Neuronal stem cell (in vitro differentiated cells): Measurements from ENCODE around the gene UNC5B.

Experiments
- DNase-seq: peaks from one replicate; pipeline ENCODE4 v3.0.0-alpha.2; 2013; ENCODE audit warnings: low spot score
- H2AFZ ChIP-seq: one replicate; pipeline ENCODE4 v1.6.1; 2013; ENCODE audit warnings: mild to moderate bottlenecking, low read length, inconsistent platforms
- H2AK5ac ChIP-seq: 2 replicates; pipeline ENCODE4 v1.6.1; 2013; ENCODE audit warnings: low read depth, mild to moderate bottlenecking, inconsistent platforms, low read length, moderate library complexity, mixed read lengths
- H2BK120ac ChIP-seq: 2 replicates; pipeline ENCODE4 v1.6.1; 2013; ENCODE audit warnings: low read depth, mild to moderate bottlenecking, inconsistent platforms, low read length, moderate library complexity, mixed read lengths
- H2BK12ac ChIP-seq: one replicate; pipeline ENCODE4 v1.6.1; 2013; ENCODE audit warnings: low read length, inconsistent platforms
- H2BK15ac ChIP-seq: 2 replicates; pipeline ENCODE4 v1.6.1; 2013; ENCODE audit warnings: mild to moderate bottlenecking, low read length, inconsistent platforms, mixed read lengths
- H2BK5ac ChIP-seq: one replicate; pipeline ENCODE4 v1.6.1; 2013; ENCODE audit warnings: inconsistent platforms, mild to moderate bottlenecking, low read length, moderate library complexity
- H3K14ac ChIP-seq: one replicate; pipeline ENCODE4 v1.6.1; 2013; ENCODE audit warnings: low read length, inconsistent platforms
- H3K18ac ChIP-seq: 2 replicates; pipeline ENCODE4 v1.6.1; 2013; ENCODE audit warnings: low read length, inconsistent platforms
- H3K23ac ChIP-seq: 2 replicates; pipeline ENCODE4 v1.6.1; 2013; ENCODE audit warnings: low read depth, mild to moderate bottlenecking, mixed read lengths, low read length, inconsistent platforms; ENCODE audit not compliant: poor library complexity
- H3K27ac ChIP-seq: replicated peaks from 3 replicates; pipeline ENCODE4 v1.5.1; 2013; ENCODE audit warnings: low read length, inconsistent platforms
- H3K27me3 ChIP-seq, 3 experiments: 2 replicates each; pipeline ENCODE4 v1.6.1; 2013; ENCODE audit warnings: low read length in 3 of 3, mild to moderate bottlenecking in 2 of 3, inconsistent platforms in 1 of 3, low read depth in 1 of 3, mixed read lengths in 1 of 3, moderate library complexity in 1 of 3; ENCODE audit not compliant: control insufficient read depth in 3 of 3, insufficient read depth in 3 of 3
- H3K36me3 ChIP-seq, 2 donors: replicated peaks in 1 of 2; 2 replicates each; pipeline ENCODE4 v1.6.1; 2013; ENCODE audit warnings: low read length in 2 of 2; ENCODE audit not compliant: control insufficient read depth in 2 of 2, insufficient read depth in 2 of 2
- H3K4ac ChIP-seq: 2 replicates; pipeline ENCODE4 v1.6.1; 2013; ENCODE audit warnings: inconsistent platforms, mild to moderate bottlenecking, low read length, moderate library complexity
- H3K4me1 ChIP-seq, 2 donors: 1 replicate in 1 of 2; 2 replicates in 1 of 2; pipeline ENCODE4 v1.6.1; 2013; ENCODE audit warnings: low read length in 2 of 2, low read depth in 1 of 2; ENCODE audit not compliant: control insufficient read depth in 2 of 2, insufficient read depth in 1 of 2
- H3K4me2 ChIP-seq: one replicate; pipeline ENCODE4 v1.6.1; 2013; ENCODE audit warnings: mild to moderate bottlenecking, low read length, inconsistent platforms; ENCODE audit not compliant: insufficient read depth, poor library complexity, severe bottlenecking
- H3K4me3 ChIP-seq, 2 donors: 2 replicates each; pipeline ENCODE4 v1.5.1; 2013; ENCODE audit warnings: low read length in 2 of 2, mild to moderate bottlenecking in 2 of 2, inconsistent platforms in 1 of 2, moderate library complexity in 1 of 2
- H3K79me1 ChIP-seq: one replicate; pipeline ENCODE4 v1.6.1; 2013; ENCODE audit warnings: low read depth, mild to moderate bottlenecking, inconsistent platforms, low read length, moderate library complexity
- H3K9ac ChIP-seq: one replicate; pipeline ENCODE4 v1.6.1; 2013; ENCODE audit warnings: mild to moderate bottlenecking, low read depth, low read length, inconsistent platforms; ENCODE audit not compliant: poor library complexity
- H3K9me3 ChIP-seq, 2 donors: replicated peaks in 1 of 2; 2 replicates each; pipeline versions ENCODE3 to v1.6.1; 2013; ENCODE audit warnings: low read length in 2 of 2, mild to moderate bottlenecking in 2 of 2, inconsistent platforms in 1 of 2, low read depth in 1 of 2, mixed read lengths in 1 of 2, moderate library complexity in 1 of 2; ENCODE audit not compliant: control insufficient read depth in 2 of 2, insufficient read depth in 1 of 2
- H4K8ac ChIP-seq: one replicate; pipeline ENCODE4 v1.6.1; 2013; ENCODE audit warnings: low read depth, mild to moderate bottlenecking, inconsistent platforms, low read length, moderate library complexity
- H4K91ac ChIP-seq: one replicate; pipeline ENCODE4 v1.6.1; 2013; ENCODE audit warnings: low read length, low read depth, mild to moderate bottlenecking, inconsistent platforms; ENCODE audit not compliant: poor library complexity
- WGBS, 2 donors: extraction: QIAGEN DNeasy Blood & Tissue Kit; methylation state at CpG; one replicate each; pipeline ENCODE4 v1.1.7; 2013; ENCODE audit warnings: missing lambda C conversion rate in 2 of 2, mixed read lengths in 1 of 2; ENCODE audit not compliant: insufficient read length in 2 of 2, insufficient replicate concordance in 1 of 2; ENCODE audit errors: extremely low coverage in 2 of 2; 5-methylcytosine and 5-hydroxymethylcytosine counted together

UNC5B gene

DNA sequence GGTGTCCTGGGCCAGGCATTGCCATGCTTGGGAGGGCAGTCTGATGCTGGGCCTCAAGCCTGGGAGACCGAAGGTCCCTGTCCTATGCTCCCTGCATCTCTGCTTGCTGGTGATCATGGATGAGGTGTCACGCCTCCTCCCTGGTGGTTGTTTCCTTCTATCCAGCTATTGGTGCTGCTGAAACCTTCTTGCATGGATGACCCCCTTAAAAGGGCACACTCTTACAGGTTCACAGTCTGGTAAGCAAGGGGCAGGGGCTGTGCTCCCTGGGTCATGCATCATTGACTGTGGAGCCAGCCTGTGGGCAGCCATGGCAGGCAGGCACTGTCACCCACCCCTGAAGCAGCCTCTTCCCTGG lies 69.9 kb downstream of the UNC5B start:
- Histone ChIP-seq H3K4me3 (no peak overlapping the region), H3K36me3 (no peaks in the 10 kb centered on the region), H2BK12ac (no peak overlapping the region), H3K4me2 (no peak overlapping the region), H2BK120ac (no peak overlapping the region), H3K4me1 (peaks cover 0 to 12% of the 10 kb centered on the region in 2 donors), H2BK15ac (no peak overlapping the region), H3K14ac (no peak overlapping the region), H3K27me3 (peaks cover 0 to 4% (median 0%) of the 10 kb centered on the region in 3 experiments), H3K27ac (no peak overlapping the region), H3K4ac (no peak overlapping the region), H3K9ac (peak overlapping the region; percentile 12), H3K9me3 (no peaks in the 10 kb centered on the region), H4K91ac (no peak overlapping the region), H3K79me1 (peaks cover 7% of the 10 kb centered on the region), H4K8ac (no peak overlapping the region), H2BK5ac (peak overlapping the region; percentile 19), H3K23ac (no peak overlapping the region), H2AFZ (no peak overlapping the region), H3K18ac (peak overlapping the region; percentile 11), H2AK5ac (peak overlapping the region; percentile 14)
- WGBS, 2 donors = no CpG with 5 or more reads among the region's 2 CpGs
- DNase-seq = no peak

DNA sequence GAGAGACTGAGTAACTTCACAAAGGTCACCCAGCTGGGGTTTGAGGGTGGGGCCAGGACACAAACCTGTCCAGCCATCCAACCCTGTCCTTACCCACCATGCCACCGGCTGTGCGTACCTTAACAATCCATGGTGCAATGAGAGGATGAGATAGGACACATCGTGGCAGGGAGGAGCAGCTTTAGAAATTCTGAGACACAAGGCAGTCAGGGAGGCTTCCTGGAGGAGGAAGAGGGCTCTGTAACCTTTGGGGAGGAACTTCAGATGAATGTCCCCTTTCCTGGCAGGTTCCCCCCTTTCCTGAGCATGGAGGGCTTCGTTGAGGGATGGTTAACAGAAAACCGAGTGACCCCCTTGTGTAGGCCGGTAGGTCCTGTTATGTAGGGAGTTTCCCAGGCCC lies 71.0 kb downstream of the UNC5B start:
- Histone ChIP-seq H2AFZ (no peak overlapping the region), H3K14ac (no peak overlapping the region), H3K18ac (no peak overlapping the region), H2BK5ac (no peak overlapping the region), H2BK12ac (no peak overlapping the region), H3K4me1 (peaks cover 0 to 10% of the 10 kb centered on the region in 2 donors), H3K79me1 (peaks cover 9% of the 10 kb centered on the region), H2BK120ac (no peak overlapping the region), H2BK15ac (no peak overlapping the region), H3K9ac (no peak overlapping the region), H4K91ac (no peak overlapping the region), H3K27me3 (peaks cover 0 to 8% (median 2%) of the 10 kb centered on the region in 3 experiments), H3K4me3 (no peak overlapping the region), H4K8ac (no peak overlapping the region), H2AK5ac (no peak overlapping the region), H3K23ac (no peak overlapping the region), H3K4me2 (no peak overlapping the region), H3K27ac (no peak overlapping the region), H3K4ac (no peak overlapping the region), H3K9me3 (peaks cover 0 to 2% of the 10 kb centered on the region in 2 donors), H3K36me3 (no peaks in the 10 kb centered on the region)
- DNase-seq = no peak
- no CpG with 5 or more reads among the region's 6 CpGs for WGBS, 2 donors

DNA sequence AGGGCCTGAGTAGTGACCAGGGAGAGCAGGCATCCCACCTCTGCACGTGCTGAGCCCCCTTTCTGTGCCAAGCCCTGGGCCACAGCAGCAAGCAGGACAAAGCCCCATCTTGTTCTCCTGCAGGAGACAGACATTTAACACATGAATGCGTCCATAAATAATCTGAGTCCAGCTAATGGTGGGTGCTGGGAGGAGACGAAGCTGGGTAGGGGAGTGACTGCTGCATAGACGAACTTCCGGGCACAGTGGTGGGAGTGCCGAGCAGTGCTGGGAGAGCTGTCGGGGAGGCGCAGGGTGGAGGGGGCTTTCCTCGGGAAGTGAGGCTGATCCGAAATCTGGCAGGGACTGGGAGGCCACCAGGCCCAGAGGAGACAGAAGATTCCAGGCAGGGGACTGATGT lies 71.5 kb downstream of the UNC5B start:
- Histone ChIP-seq H2AFZ (no peak overlapping the region), H3K14ac (peak overlapping the region; percentile 9), H2BK5ac (peak overlapping the region; percentile 53), H3K9ac (peak overlapping the region; percentile 66), H3K27me3 (peaks cover 0 to 8% (median 2%) of the 10 kb centered on the region in 3 experiments), H3K18ac (no peak overlapping the region), H3K9me3 (peaks cover 0 to 2% of the 10 kb centered on the region in 2 donors), H3K23ac (peak overlapping the region; percentile 96), H3K4me1 (peaks cover 0 to 6% of the 10 kb centered on the region in 2 donors), H2BK12ac (no peak overlapping the region), H3K36me3 (no peaks in the 10 kb centered on the region), H3K4me3 (no peak overlapping the region), H4K91ac (no peak overlapping the region), H3K27ac (no peak overlapping the region), H3K4me2 (no peak overlapping the region), H2BK15ac (no peak overlapping the region), H3K4ac (no peak overlapping the region), H3K79me1 (peaks cover 9% of the 10 kb centered on the region), H2BK120ac (peak overlapping the region; percentile 10), H2AK5ac (peak overlapping the region; percentile 92), H4K8ac (peak overlapping the region; percentile 19)
- no CpG with 5 or more reads among the region's 10 CpGs for WGBS, 2 donors
- no peak for DNase-seq

DNA sequence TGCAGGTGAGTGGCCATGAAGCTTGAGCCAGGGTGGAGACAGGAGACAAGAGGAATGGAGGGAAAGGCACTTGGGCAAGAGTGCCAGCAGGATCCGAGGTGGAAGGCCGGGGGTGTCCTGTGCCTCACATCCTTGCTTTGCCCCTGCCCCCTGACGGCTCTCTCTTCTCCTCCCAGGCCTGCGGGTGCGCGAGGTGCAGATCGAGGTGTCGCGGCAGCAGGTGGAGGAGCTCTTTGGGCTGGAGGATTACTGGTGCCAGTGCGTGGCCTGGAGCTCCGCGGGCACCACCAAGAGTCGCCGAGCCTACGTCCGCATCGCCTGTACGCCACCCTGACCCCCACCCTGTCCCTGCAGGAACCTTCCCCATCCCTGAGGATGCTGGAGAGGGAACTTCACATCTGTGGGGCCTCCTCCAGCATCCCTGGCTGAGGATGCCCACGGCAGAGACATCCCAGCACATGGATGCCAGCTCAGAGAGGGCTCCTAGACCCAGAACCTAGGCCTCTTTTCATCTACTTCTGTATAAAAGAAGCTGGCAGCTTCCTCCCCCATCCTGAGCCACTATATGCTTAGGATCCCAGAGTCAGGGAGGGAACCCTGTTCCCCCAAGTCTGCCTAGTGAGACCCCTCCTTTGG lies 72.3 kb downstream of the UNC5B start:
- Histone ChIP-seq H3K4ac (peak overlapping the region; percentile 84), H3K79me1 (peaks cover 9% of the 10 kb centered on the region), H4K8ac (peak overlapping the region; percentile 65), H2BK5ac (peak overlapping the region; percentile 53), H3K18ac (peak overlapping the region; percentile 90), H3K27me3 (peaks cover 0 to 8% (median 2%) of the 10 kb centered on the region in 3 experiments), H2BK12ac (peak overlapping the region; percentile 90), H2BK15ac (peak overlapping the region; percentile 97), H3K14ac (peak overlapping the region; percentile 71), H3K9me3 (peaks cover 0 to 2% of the 10 kb centered on the region in 2 donors), H3K4me3 (no peak overlapping the region), H3K9ac (peak overlapping the region; percentile 81), H4K91ac (no peak overlapping the region), H3K4me2 (no peak overlapping the region), H2AFZ (no peak overlapping the region), H2AK5ac (peak overlapping the region; percentile 92), H3K23ac (peak overlapping the region; percentile 96), H3K4me1 (peaks cover 0 to 2% of the 10 kb centered on the region in 2 donors), H3K27ac (no peak overlapping the region), H2BK120ac (peak overlapping the region; percentile 10), H3K36me3 (no peaks in the 10 kb centered on the region)
- no CpG with 5 or more reads among the region's 19 CpGs for WGBS, 2 donors
- no peak for DNase-seq
